GM12865 (cell line): ENCODE data around the gene KRT23.

Source experiments
- DNase-seq: peaks from one replicate; pipeline ENCODE4 v3.0.0; 2010; ENCODE audit warnings: low read depth
- H3K4me3 ChIP-seq: 2 replicates; pipeline ENCODE4 v1.5.1; 2011; ENCODE audit warnings: mild to moderate bottlenecking, low read depth, low read length, control low read depth
- TF ChIP-seq, protein P1 (sequence below): IDR thresholded peaks from 2 replicates; pipeline ENCODE4 v1.5.1; 2011; ENCODE audit warnings: low read length, control low read depth, low read depth, inconsistent platforms; ENCODE audit not compliant: insufficient read depth; ENCODE audit errors: missing control alignments

Gene KRT23

DNA sequence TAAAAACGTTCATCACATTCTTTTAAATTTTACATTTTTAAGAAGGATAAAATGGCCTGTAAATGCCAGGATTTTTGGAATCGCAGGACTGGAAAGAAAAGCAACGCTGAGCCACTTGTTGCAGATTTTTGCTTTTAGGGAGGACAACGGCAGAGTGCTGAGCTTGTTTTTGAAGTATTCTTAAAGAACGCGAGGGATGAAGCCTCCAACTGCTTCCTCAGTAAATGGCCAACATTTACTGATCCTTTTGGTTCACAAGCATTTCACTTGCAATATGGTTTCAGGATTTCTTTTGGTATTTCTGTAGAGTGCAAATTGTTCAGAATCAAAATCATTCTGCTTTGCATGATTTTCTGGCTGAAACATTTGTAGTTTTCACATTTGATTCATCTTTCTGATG is 2.8 kb upstream of the KRT23 start:
- TF ChIP-seq, protein P1, sequence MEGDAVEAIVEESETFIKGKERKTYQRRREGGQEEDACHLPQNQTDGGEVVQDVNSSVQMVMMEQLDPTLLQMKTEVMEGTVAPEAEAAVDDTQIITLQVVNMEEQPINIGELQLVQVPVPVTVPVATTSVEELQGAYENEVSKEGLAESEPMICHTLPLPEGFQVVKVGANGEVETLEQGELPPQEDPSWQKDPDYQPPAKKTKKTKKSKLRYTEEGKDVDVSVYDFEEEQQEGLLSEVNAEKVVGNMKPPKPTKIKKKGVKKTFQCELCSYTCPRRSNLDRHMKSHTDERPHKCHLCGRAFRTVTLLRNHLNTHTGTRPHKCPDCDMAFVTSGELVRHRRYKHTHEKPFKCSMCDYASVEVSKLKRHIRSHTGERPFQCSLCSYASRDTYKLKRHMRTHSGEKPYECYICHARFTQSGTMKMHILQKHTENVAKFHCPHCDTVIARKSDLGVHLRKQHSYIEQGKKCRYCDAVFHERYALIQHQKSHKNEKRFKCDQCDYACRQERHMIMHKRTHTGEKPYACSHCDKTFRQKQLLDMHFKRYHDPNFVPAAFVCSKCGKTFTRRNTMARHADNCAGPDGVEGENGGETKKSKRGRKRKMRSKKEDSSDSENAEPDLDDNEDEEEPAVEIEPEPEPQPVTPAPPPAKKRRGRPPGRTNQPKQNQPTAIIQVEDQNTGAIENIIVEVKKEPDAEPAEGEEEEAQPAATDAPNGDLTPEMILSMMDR = no peak

GRCh38 chr17:40938981-40939380 is 1.5 kb upstream of the KRT23 start:
- TF ChIP-seq, protein P1 = no peak
- DNase-seq = no peak
- H3K4me3 ChIP-seq = no peak overlapping the region

More for the DNA sequence above, 2.8 kb upstream of the KRT23 start:
- DNase-seq = no peak
- H3K4me3 ChIP-seq = no peak overlapping the region

- DNase-seq = no peak
- no peak overlapping the region for H3K4me3 ChIP-seq
- TF ChIP-seq, protein P1 = no peak
Observed at GRCh38 chr17:40936976-40937375, 470 bp downstream of the KRT23 start.

GRCh38 chr17:40936437-40936971 is 942 bp downstream of the KRT23 start:
- H3K4me3 ChIP-seq = no peak overlapping the region
- no peak for DNase-seq
- TF ChIP-seq, protein P1 = no peak

DNA sequence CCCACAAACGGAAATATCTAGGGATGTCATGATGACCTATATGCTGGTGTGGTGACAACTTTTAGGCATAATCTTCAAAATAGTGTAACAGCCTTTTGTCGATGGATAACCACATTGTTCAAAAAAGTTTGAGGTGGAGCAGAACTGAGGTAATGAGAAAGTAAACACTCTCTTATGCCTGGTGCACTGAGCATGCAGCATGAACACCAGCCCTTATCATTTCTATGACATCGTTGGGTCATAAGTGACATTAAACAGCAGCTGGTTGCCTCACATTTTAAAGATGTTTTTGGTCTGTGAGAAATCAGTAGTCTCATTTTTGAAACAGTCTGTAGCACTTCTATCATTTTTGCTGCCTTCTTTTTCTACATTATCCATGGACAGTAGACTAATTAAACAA is 1.8 kb downstream of the KRT23 start:
- no peak for DNase-seq
- TF ChIP-seq, protein P1 = no peak
- no peak overlapping the region for H3K4me3 ChIP-seq

GRCh38 chr17:40932608-40933007 is 4.8 kb downstream of the KRT23 start:
- no peak for DNase-seq
- TF ChIP-seq, protein P1 = no peak
- H3K4me3 ChIP-seq = no peak overlapping the region

DNA sequence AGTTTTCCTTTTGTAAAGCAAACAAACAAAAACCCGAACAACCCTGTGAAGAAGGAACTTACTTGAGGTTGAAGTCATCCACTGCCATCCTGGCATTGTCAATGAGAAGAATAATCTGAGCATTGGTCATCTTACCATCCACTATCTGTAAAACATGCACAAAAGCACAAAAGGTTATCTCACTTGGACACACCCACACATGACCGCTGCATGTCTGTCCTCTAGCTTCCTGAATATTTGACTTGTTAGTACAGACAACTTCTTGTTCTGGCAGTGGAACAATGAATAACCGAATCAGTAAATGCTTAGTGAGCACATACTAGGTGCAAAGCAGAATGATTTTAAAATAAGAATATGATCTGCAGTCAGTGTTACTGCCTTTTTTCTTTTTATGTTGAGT is 6.1 kb downstream of the KRT23 start:
- DNase-seq = no peak
- H3K4me3 ChIP-seq = no peak overlapping the region
- TF ChIP-seq, protein P1 = no peak
